Stimulated activated naive CD8-positive, alpha-beta T cell treated with anti-CD3 and anti-CD28 coated beads, Interleukin-15, amount 100 ng/mL, for 72 hours (primary cell): ENCODE results near the gene ZNF76.
"Not testable (repeated sequence)": the region's sequence is repeated elsewhere in the genome, so short reads cannot be mapped to it uniquely, and the experiment has no call there.

Experiments used
- ATAC-seq: fragments of 150-1000 bp; cut with Tn5 transposase; 2 replicates; pipeline ENCODE4 v1.10.0; 2021; ENCODE audit warnings: mild to moderate bottlenecking, moderate library complexity
- DNase-seq, 2 donors: peaks; one replicate each; pipeline ENCODE4 v3.0.0; 2021 to 2022
- H3K27ac Mint-ChIP-seq, 2 donors: one replicate each; pipeline ENCODE4 v1.8.0; 2022; ENCODE audit warnings: mild to moderate bottlenecking in 2 of 2, mixed read lengths in 2 of 2, moderate library complexity in 2 of 2
- H3K27me3 Mint-ChIP-seq: one replicate; pipeline ENCODE4 v1.8.0; 2022; ENCODE audit warnings: mixed read lengths
- H3K4me1 Mint-ChIP-seq: one replicate; pipeline ENCODE4 v1.8.0; 2022; ENCODE audit warnings: mild to moderate bottlenecking, mixed read lengths
- H3K4me3 Mint-ChIP-seq, 2 donors: one replicate each; pipeline ENCODE4 v1.8.0; 2022; ENCODE audit warnings: mild to moderate bottlenecking in 2 of 2, mixed read lengths in 2 of 2, moderate library complexity in 1 of 2
- H3K9me3 Mint-ChIP-seq, 2 donors: one replicate each; pipeline ENCODE4 v1.8.0; 2022; ENCODE audit warnings: mixed read lengths in 2 of 2

ZNF76 gene

GRCh38 chr6:35318196-35319171 is 58.9 kb downstream of the ZNF76 start:
- peak overlapping the region in 1 of 2 donors; percentile 96 for H3K27ac Mint-ChIP-seq
- H3K27me3 Mint-ChIP-seq = no peaks in the 10 kb centered on the region
- DNase-seq (no peak), ATAC-seq (no peak)
- no peaks in the 10 kb centered on the region for H3K9me3 Mint-ChIP-seq
- no peak overlapping the region for H3K4me3 Mint-ChIP-seq
- peaks cover 50% of the 10 kb centered on the region for H3K4me1 Mint-ChIP-seq

- no peak for ATAC-seq
- H3K4me3 Mint-ChIP-seq = no peak overlapping the region
- H3K27ac Mint-ChIP-seq = peak overlapping the region in 1 of 2 donors; percentile 36
- DNase-seq = no peak
- H3K27me3 Mint-ChIP-seq = no peaks in the 10 kb centered on the region
- no peaks in the 10 kb centered on the region for H3K9me3 Mint-ChIP-seq
- H3K4me1 Mint-ChIP-seq = peaks cover 40% of the 10 kb centered on the region
These were observed 60.0 kb downstream of the ZNF76 start for GRCh38 chr6:35319346-35320030.

GRCh38 chr6:35320031-35320410 is 60.5 kb downstream of the ZNF76 start:
- H3K9me3 Mint-ChIP-seq = no peaks in the 10 kb centered on the region
- H3K4me1 Mint-ChIP-seq = peaks cover 35% of the 10 kb centered on the region
- no peak for ATAC-seq
- no peak overlapping the region for H3K4me3 Mint-ChIP-seq
- DNase-seq = no peak
- H3K27ac Mint-ChIP-seq = no peak overlapping the region
- no peaks in the 10 kb centered on the region for H3K27me3 Mint-ChIP-seq

GRCh38 chr6:35321091-35321490 is 61.6 kb downstream of the ZNF76 start:
- no peak overlapping the region for H3K4me3 Mint-ChIP-seq
- H3K4me1 Mint-ChIP-seq = peaks cover 26% of the 10 kb centered on the region
- no peaks in the 10 kb centered on the region for H3K27me3 Mint-ChIP-seq
- no peaks in the 10 kb centered on the region for H3K9me3 Mint-ChIP-seq
- ATAC-seq = no peak
- DNase-seq = no peak
- peak overlapping the region in 1 of 2 donors; percentile 90 for H3K27ac Mint-ChIP-seq

- Mint-ChIP-seq H3K4me3 (peak overlapping the region in 1 of 2 donors; percentile 24), H3K27me3 (no peaks in the 10 kb centered on the region), H3K9me3 (no peaks in the 10 kb centered on the region), H3K27ac (peak overlapping the region; percentile 79 to 90), H3K4me1 (peaks cover 20% of the 10 kb centered on the region)
- ATAC-seq = peak; percentile 95
- peak; percentile 56 to 75 for DNase-seq
These were observed 68.0 kb downstream of the ZNF76 start for GRCh38 chr6:35327349-35328027.

- Mint-ChIP-seq H3K4me3 (no peak overlapping the region), H3K4me1 (peaks cover 20% of the 10 kb centered on the region), H3K9me3 (no peaks in the 10 kb centered on the region), H3K27me3 (no peaks in the 10 kb centered on the region), H3K27ac (peak overlapping the region; percentile 1 to 4)
- no peak for ATAC-seq
- DNase-seq = no peak
These were observed 68.7 kb downstream of the ZNF76 start for GRCh38 chr6:35328108-35328723.

- peaks cover 20% of the 10 kb centered on the region for H3K4me1 Mint-ChIP-seq
- H3K4me3 Mint-ChIP-seq, ATAC-seq, H3K9me3 Mint-ChIP-seq, DNase-seq, H3K27ac Mint-ChIP-seq, H3K27me3 Mint-ChIP-seq: not testable (repeated sequence)
These were observed 69.4 kb downstream of the ZNF76 start for GRCh38 chr6:35328965-35329364.

- Mint-ChIP-seq H3K27me3 (peaks cover 8% of the 10 kb centered on the region), H3K4me1 (peaks cover 20% of the 10 kb centered on the region), H3K9me3 (peaks cover 0 to 10% of the 10 kb centered on the region in 2 donors), H3K4me3 (no peak overlapping the region), H3K27ac (no peak overlapping the region)
- no peak for DNase-seq
- no peak for ATAC-seq
These were observed 71.1 kb downstream of the ZNF76 start for GRCh38 chr6:35330541-35331119.

GRCh38 chr6:35332074-35332887 is 72.7 kb downstream of the ZNF76 start:
- peak; percentile 40 to 48 for DNase-seq
- Mint-ChIP-seq H3K4me3 (peak overlapping the region in 1 of 2 donors; percentile 45), H3K9me3 (peaks cover 0 to 12% of the 10 kb centered on the region in 2 donors), H3K27me3 (peaks cover 12% of the 10 kb centered on the region), H3K4me1 (peaks cover 19% of the 10 kb centered on the region), H3K27ac (peak overlapping the region in 1 of 2 donors; percentile 86)
- peak; percentile 74 for ATAC-seq

GRCh38 chr6:35341557-35341956 is 82.0 kb downstream of the ZNF76 start:
- Mint-ChIP-seq H3K4me3 (no peak overlapping the region), H3K27me3 (no peaks in the 10 kb centered on the region), H3K9me3 (no peaks in the 10 kb centered on the region), H3K4me1 (peaks cover 44% of the 10 kb centered on the region), H3K27ac (no peak overlapping the region)
- no peak for DNase-seq
- ATAC-seq = no peak

GRCh38 chr6:35342258-35343091 is 82.9 kb downstream of the ZNF76 start, which contains the start of gene PPARD:
PPARD (plus strand) TSS chr6:35342558; CDS start chr6:35411088, 68,530 bp downstream.
- Mint-ChIP-seq H3K27ac (peak within 1 kb of the TSS; percentile 91 to 96), H3K27me3 (no peaks in the 10 kb centered on the region), H3K4me3 (peak within 1 kb of the TSS; percentile 92 to 94), H3K4me1 (peaks cover 40% of the 10 kb centered on the region), H3K9me3 (no peaks in the 10 kb centered on the region)
- DNase-seq = peak; percentile 97 to 99
- peak; percentile 98 for ATAC-seq

- no peak for ATAC-seq
- DNase-seq = no peak
- Mint-ChIP-seq H3K4me3 (peak overlapping the region; percentile 92 to 94), H3K9me3 (no peaks in the 10 kb centered on the region), H3K27me3 (no peaks in the 10 kb centered on the region), H3K27ac (peak overlapping the region; percentile 80 to 89), H3K4me1 (peaks cover 45% of the 10 kb centered on the region)
These were observed 83.7 kb downstream of the ZNF76 start for GRCh38 chr6:35343092-35343834.
